Stomach smooth muscle (tissue), 2 donors: ENCODE measurements around the gene CAPN12.
A peak's percentile ranks its signal among the peaks of the same experiment; 100 is the strongest.

Source experiments
- H3K27ac ChIP-seq: one replicate; pipeline ENCODE4 v1.7.0; 2013; ENCODE audit warnings: mild to moderate bottlenecking, low read length, inconsistent platforms
- H3K27me3 ChIP-seq, 2 donors: one replicate each; pipeline ENCODE4 v1.7.0; 2013; ENCODE audit warnings: low read length in 2 of 2; ENCODE audit not compliant: insufficient read depth in 2 of 2, control insufficient read depth in 1 of 2
- H3K36me3 ChIP-seq, 2 donors: one replicate each; pipeline ENCODE4 v1.7.0; 2013; ENCODE audit warnings: low read length in 2 of 2; ENCODE audit not compliant: control insufficient read depth in 2 of 2, insufficient read depth in 2 of 2
- H3K4me1 ChIP-seq: one replicate; pipeline ENCODE4 v1.7.0; 2013; ENCODE audit warnings: low read length; ENCODE audit not compliant: control insufficient read depth, insufficient read depth
- H3K4me3 ChIP-seq, 2 donors: one replicate each; pipeline ENCODE4 v1.7.0; 2013; ENCODE audit warnings: low read length in 2 of 2
- H3K9ac ChIP-seq, 2 donors: one replicate each; pipeline ENCODE4 v1.7.0; 2013; ENCODE audit warnings: low read length in 2 of 2, mild to moderate bottlenecking in 1 of 2
- H3K9me3 ChIP-seq, 2 donors: one replicate each; pipeline ENCODE4 v1.7.0; 2013; ENCODE audit warnings: low read length in 2 of 2; ENCODE audit not compliant: control insufficient read depth in 2 of 2
- donor health status: healthy.
- donor health status: Pancreatic carcinoma.

The CAPN12 gene

GRCh38 chr19:38709119-38709518 lies 35.2 kb downstream of the CAPN12 start:
- peak overlapping the region; percentile 84 for H3K27ac ChIP-seq
- H3K4me3 ChIP-seq = no peak overlapping the region
- peaks cover 88% of the 10 kb centered on the region for H3K4me1 ChIP-seq
- H3K36me3 ChIP-seq = peaks cover 49 to 63% of the 10 kb centered on the region in 2 donors
- H3K9me3 ChIP-seq = no peaks in the 10 kb centered on the region
- peak overlapping the region in 1 of 2 donors; percentile 29 for H3K9ac ChIP-seq
- no peaks in the 10 kb centered on the region for H3K27me3 ChIP-seq

- no peak overlapping the region for H3K4me3 ChIP-seq
- no peaks in the 10 kb centered on the region for H3K27me3 ChIP-seq
- no peaks in the 10 kb centered on the region for H3K9me3 ChIP-seq
- peaks cover 49 to 66% of the 10 kb centered on the region in 2 donors for H3K36me3 ChIP-seq
- H3K4me1 ChIP-seq = peaks cover 82% of the 10 kb centered on the region
- peak overlapping the region in 1 of 2 donors; percentile 24 for H3K9ac ChIP-seq
- peak overlapping the region; percentile 84 for H3K27ac ChIP-seq
Observed at GRCh38 chr19:38708413-38709024, 35.8 kb downstream of the CAPN12 start.

GRCh38 chr19:38707512-38708114 lies 36.7 kb downstream of the CAPN12 start:
- Histone ChIP-seq H3K36me3 (peaks cover 48 to 71% of the 10 kb centered on the region in 2 donors), H3K4me1 (peaks cover 75% of the 10 kb centered on the region), H3K27me3 (no peaks in the 10 kb centered on the region), H3K9me3 (no peaks in the 10 kb centered on the region), H3K9ac (peak overlapping the region; percentile 5 to 18), H3K27ac (peak overlapping the region; percentile 84), H3K4me3 (no peak overlapping the region)

- Histone ChIP-seq H3K4me3 (no peak overlapping the region), H3K9ac (peak overlapping the region in 1 of 2 donors; percentile 18), H3K27ac (peak overlapping the region; percentile 84), H3K27me3 (no peaks in the 10 kb centered on the region), H3K9me3 (no peaks in the 10 kb centered on the region), H3K4me1 (peaks cover 75% of the 10 kb centered on the region), H3K36me3 (peaks cover 50 to 71% of the 10 kb centered on the region in 2 donors)
Observed at GRCh38 chr19:38706792-38707511, 37.3 kb downstream of the CAPN12 start.

GRCh38 chr19:38705197-38706019 lies 38.9 kb downstream of the CAPN12 start:
- peaks cover 50 to 70% of the 10 kb centered on the region in 2 donors for H3K36me3 ChIP-seq
- no peak overlapping the region for H3K4me3 ChIP-seq
- H3K27ac ChIP-seq = peak overlapping the region; percentile 37
- H3K9ac ChIP-seq = no peak overlapping the region
- no peaks in the 10 kb centered on the region for H3K9me3 ChIP-seq
- no peaks in the 10 kb centered on the region for H3K27me3 ChIP-seq
- H3K4me1 ChIP-seq = peaks cover 75% of the 10 kb centered on the region

GRCh38 chr19:38704488-38705026 lies 39.7 kb downstream of the CAPN12 start:
- Histone ChIP-seq H3K9me3 (no peaks in the 10 kb centered on the region), H3K36me3 (peaks cover 45 to 64% of the 10 kb centered on the region in 2 donors), H3K27ac (peak overlapping the region; percentile 37), H3K4me3 (no peak overlapping the region), H3K4me1 (peaks cover 75% of the 10 kb centered on the region), H3K9ac (no peak overlapping the region), H3K27me3 (no peaks in the 10 kb centered on the region)

- peaks cover 71% of the 10 kb centered on the region for H3K4me1 ChIP-seq
- H3K27ac ChIP-seq = no peak overlapping the region
- H3K36me3 ChIP-seq = peaks cover 36 to 56% of the 10 kb centered on the region in 2 donors
Observed at GRCh38 chr19:38703509-38703908, 40.8 kb downstream of the CAPN12 start.

GRCh38 chr19:38702278-38702677 lies 42.0 kb downstream of the CAPN12 start:
- peaks cover 71% of the 10 kb centered on the region for H3K4me1 ChIP-seq
- no peaks in the 10 kb centered on the region for H3K9me3 ChIP-seq
- H3K36me3 ChIP-seq = peaks cover 24 to 47% of the 10 kb centered on the region in 2 donors
- no peak overlapping the region for H3K9ac ChIP-seq
- H3K27me3 ChIP-seq = no peaks in the 10 kb centered on the region
- H3K4me3 ChIP-seq = peak overlapping the region in 1 of 2 donors; percentile 29
- H3K27ac ChIP-seq = peak overlapping the region; percentile 80

More at GRCh38 chr19:38703509-38703908, 40.8 kb downstream of the CAPN12 start:
- no peaks in the 10 kb centered on the region for H3K9me3 ChIP-seq
- H3K9ac ChIP-seq = no peak overlapping the region
- no peaks in the 10 kb centered on the region for H3K27me3 ChIP-seq
- H3K4me3 ChIP-seq = no peak overlapping the region

- Histone ChIP-seq H3K27me3 (no peaks in the 10 kb centered on the region), H3K9ac (peak overlapping the region in 1 of 2 donors; percentile 29), H3K27ac (peak overlapping the region; percentile 80), H3K9me3 (no peaks in the 10 kb centered on the region), H3K4me1 (peaks cover 70% of the 10 kb centered on the region), H3K4me3 (peak overlapping the region in 1 of 2 donors; percentile 29), H3K36me3 (peaks cover 20 to 48% of the 10 kb centered on the region in 2 donors)
Observed at GRCh38 chr19:38701455-38702063, 42.7 kb downstream of the CAPN12 start.
